DOHH2 (cell line): Measurements from ENCODE around the gene NAT9.

Experiments
- H3F3A ChIP-seq: fragments of 200-600 bp; sonication (generic), shearing (Covaris generic); 2 replicates; pipeline ENCODE4 v1.6.0; 2016; ENCODE audit warnings: antibody characterized with exemption, mild to moderate bottlenecking; ENCODE audit not compliant: control insufficient read depth, insufficient read depth
- H3K27ac ChIP-seq: fragments of 200-600 bp; sonication (generic); 2 replicates; pipeline ENCODE4 v1.5.1; 2014; ENCODE audit warnings: low read depth, mild to moderate bottlenecking, low read length, moderate library complexity
- H3K27me3 ChIP-seq: fragments of 200-600 bp; sonication (generic); 2 replicates; pipeline ENCODE4 v1.6.1; 2014; ENCODE audit warnings: mild to moderate bottlenecking, low read length, mixed read lengths; ENCODE audit not compliant: control insufficient read depth
- H3K36me3 ChIP-seq: fragments of 200-600 bp; sonication (generic); 2 replicates; pipeline ENCODE4 v1.6.1; 2014; ENCODE audit warnings: mild to moderate bottlenecking, low read length, moderate library complexity, mixed read lengths; ENCODE audit not compliant: control insufficient read depth
- H3K4me1 ChIP-seq: fragments of 200-600 bp; sonication (generic); 2 replicates; pipeline ENCODE4 v1.6.1; 2014; ENCODE audit warnings: mild to moderate bottlenecking, low read length, mixed read lengths; ENCODE audit not compliant: control insufficient read depth
- H3K4me2 ChIP-seq: fragments of 200-600 bp; sonication (generic); 2 replicates; pipeline ENCODE4 v1.6.0; 2014; ENCODE audit warnings: mild to moderate bottlenecking, low read length, moderate library complexity
- H3K4me3 ChIP-seq: fragments of 200-600 bp; sonication (generic); 2 replicates; pipeline ENCODE4 v1.5.1; 2014; ENCODE audit warnings: mild to moderate bottlenecking, low read length, mixed read lengths
- H3K79me2 ChIP-seq: fragments of 200-600 bp; sonication (generic); 2 replicates; pipeline ENCODE4 v1.6.1; 2014; ENCODE audit warnings: mild to moderate bottlenecking, low read length, mixed read lengths; ENCODE audit not compliant: control insufficient read depth
- H3K9me2 ChIP-seq: fragments of 200-600 bp; sonication (generic); replicated peaks from 2 replicates; pipeline ENCODE4 v1.6.1; 2014; ENCODE audit warnings: mild to moderate bottlenecking, low read length, mixed read lengths; ENCODE audit not compliant: control insufficient read depth
- H3K9me3 ChIP-seq: fragments of 200-600 bp; sonication (generic); 2 replicates; pipeline ENCODE4 v1.6.1; 2014; ENCODE audit warnings: antibody characterized with exemption, low read length, mixed read lengths; ENCODE audit not compliant: control insufficient read depth, insufficient read depth
- H4K20me1 ChIP-seq: fragments of 200-600 bp; sonication (generic); 2 replicates; pipeline ENCODE4 v1.6.0; 2014; ENCODE audit warnings: low read depth, mild to moderate bottlenecking, antibody characterized with exemption, low read length, moderate library complexity; ENCODE audit not compliant: control insufficient read depth, insufficient read depth
- CTCF ChIP-seq: fragments of 200-600 bp; sonication (generic); IDR thresholded peaks from one replicate; pipeline ENCODE4 v1.5.1; 2014; ENCODE audit warnings: antibody characterized with exemption, mild to moderate bottlenecking, low read depth, low read length; ENCODE audit not compliant: poor library complexity, severe bottlenecking
- EZH2phosphoT487 ChIP-seq: fragments of 200-600 bp; sonication (generic); IDR thresholded peaks from 2 replicates; pipeline ENCODE4 v1.6.1; 2017; ENCODE audit warnings: borderline replicate concordance, mild to moderate bottlenecking, antibody characterized with exemption, low read length, moderate library complexity, mixed read lengths

Gene NAT9

GRCh38 chr17:74804683-74805082, 28.5 kb upstream of the NAT9 start:
- Histone ChIP-seq H3F3A (no peaks in the 10 kb centered on the region), H3K4me1 (no peaks in the 10 kb centered on the region), H3K27ac (no peak overlapping the region), H4K20me1 (no peaks in the 10 kb centered on the region), H3K79me2 (no peaks in the 10 kb centered on the region), H3K36me3 (no peaks in the 10 kb centered on the region), H3K4me2 (no peak overlapping the region), H3K9me3 (no peaks in the 10 kb centered on the region), H3K27me3 (no peaks in the 10 kb centered on the region), H3K4me3 (no peak overlapping the region), H3K9me2 (no peaks in the 10 kb centered on the region)
- TF ChIP-seq EZH2phosphoT487: no peak
- TF ChIP-seq CTCF: no peak

GRCh38 chr17:74803971-74804370, 27.8 kb upstream of the NAT9 start:
- no peaks in the 10 kb centered on the region for H3K36me3 ChIP-seq
- H3K27me3 ChIP-seq: no peaks in the 10 kb centered on the region
- no peaks in the 10 kb centered on the region for H4K20me1 ChIP-seq
- no peak overlapping the region for H3K4me3 ChIP-seq
- no peaks in the 10 kb centered on the region for H3K79me2 ChIP-seq
- H3K9me2 ChIP-seq: no peaks in the 10 kb centered on the region
- no peaks in the 10 kb centered on the region for H3K4me1 ChIP-seq
- H3F3A ChIP-seq: no peaks in the 10 kb centered on the region
- H3K4me2 ChIP-seq: no peak overlapping the region
- H3K9me3 ChIP-seq: no peaks in the 10 kb centered on the region
- no peak overlapping the region for H3K27ac ChIP-seq
- no peak for TF ChIP-seq EZH2phosphoT487
- no peak for TF ChIP-seq CTCF

- Histone ChIP-seq H3K4me1 (no peaks in the 10 kb centered on the region), H3K9me3 (no peaks in the 10 kb centered on the region), H4K20me1 (no peaks in the 10 kb centered on the region), H3K27ac (no peak overlapping the region), H3K9me2 (no peaks in the 10 kb centered on the region), H3K36me3 (no peaks in the 10 kb centered on the region), H3K79me2 (no peaks in the 10 kb centered on the region), H3K27me3 (no peaks in the 10 kb centered on the region), H3K4me3 (no peak overlapping the region), H3K4me2 (no peak overlapping the region), H3F3A (no peaks in the 10 kb centered on the region)
- no peak for TF ChIP-seq EZH2phosphoT487
- TF ChIP-seq CTCF: no peak
These were observed 27.3 kb upstream of the NAT9 start for GRCh38 chr17:74803388-74803930.

GRCh38 chr17:74801896-74802295, 25.8 kb upstream of the NAT9 start:
- Histone ChIP-seq H3K4me3 (no peak overlapping the region), H3K9me2 (no peaks in the 10 kb centered on the region), H3K4me2 (no peak overlapping the region), H3K27me3 (no peaks in the 10 kb centered on the region), H3K79me2 (no peaks in the 10 kb centered on the region), H3K9me3 (no peaks in the 10 kb centered on the region), H4K20me1 (no peaks in the 10 kb centered on the region), H3F3A (no peaks in the 10 kb centered on the region), H3K27ac (no peak overlapping the region), H3K4me1 (no peaks in the 10 kb centered on the region), H3K36me3 (no peaks in the 10 kb centered on the region)
- TF ChIP-seq CTCF (no peak), EZH2phosphoT487 (no peak)
